B cell (primary cell): ENCODE data around the gene MDK.

Experiments used
- EZH2 ChIP-seq: IDR thresholded peaks from 2 replicates; pipeline ENCODE4 v1.6.1; 2012; ENCODE audit warnings: borderline replicate concordance, low read depth, mild to moderate bottlenecking, moderate library complexity, low read length; ENCODE audit not compliant: insufficient read depth, poor library complexity, severe bottlenecking
- TF ChIP-seq, protein P1 (sequence below): fragments of 200-600 bp; IDR thresholded peaks from one replicate; pipeline ENCODE4 v1.8.0; 2022; ENCODE audit warnings: antibody characterized with exemption, mild to moderate bottlenecking

DNA sequence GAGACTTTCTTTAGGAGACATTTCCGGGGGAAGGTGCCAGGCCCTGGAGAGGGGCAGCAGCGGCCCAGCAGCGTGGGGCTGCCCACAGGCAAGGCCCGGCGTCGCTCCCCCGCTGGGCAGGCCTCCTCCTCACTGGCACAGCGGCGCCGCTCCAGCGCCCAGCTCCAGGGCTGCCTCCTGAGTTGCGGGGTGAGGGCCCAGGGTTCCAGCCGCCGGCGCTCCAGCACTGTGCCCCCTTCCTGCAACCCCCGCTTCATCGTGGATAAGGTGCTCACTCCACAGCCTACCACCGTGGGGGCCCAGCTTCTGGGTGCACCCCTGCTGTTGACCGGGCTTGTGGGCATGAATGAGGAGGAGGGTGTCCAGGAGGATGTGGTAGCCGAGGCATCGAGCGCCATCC is 15.2 kb upstream of the MDK start:
- TF ChIP-seq, protein P1, sequence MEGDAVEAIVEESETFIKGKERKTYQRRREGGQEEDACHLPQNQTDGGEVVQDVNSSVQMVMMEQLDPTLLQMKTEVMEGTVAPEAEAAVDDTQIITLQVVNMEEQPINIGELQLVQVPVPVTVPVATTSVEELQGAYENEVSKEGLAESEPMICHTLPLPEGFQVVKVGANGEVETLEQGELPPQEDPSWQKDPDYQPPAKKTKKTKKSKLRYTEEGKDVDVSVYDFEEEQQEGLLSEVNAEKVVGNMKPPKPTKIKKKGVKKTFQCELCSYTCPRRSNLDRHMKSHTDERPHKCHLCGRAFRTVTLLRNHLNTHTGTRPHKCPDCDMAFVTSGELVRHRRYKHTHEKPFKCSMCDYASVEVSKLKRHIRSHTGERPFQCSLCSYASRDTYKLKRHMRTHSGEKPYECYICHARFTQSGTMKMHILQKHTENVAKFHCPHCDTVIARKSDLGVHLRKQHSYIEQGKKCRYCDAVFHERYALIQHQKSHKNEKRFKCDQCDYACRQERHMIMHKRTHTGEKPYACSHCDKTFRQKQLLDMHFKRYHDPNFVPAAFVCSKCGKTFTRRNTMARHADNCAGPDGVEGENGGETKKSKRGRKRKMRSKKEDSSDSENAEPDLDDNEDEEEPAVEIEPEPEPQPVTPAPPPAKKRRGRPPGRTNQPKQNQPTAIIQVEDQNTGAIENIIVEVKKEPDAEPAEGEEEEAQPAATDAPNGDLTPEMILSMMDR: no peak
- TF ChIP-seq EZH2: no peak
